Pons (tissue), 1 donor: ENCODE results near the gene ALDH3A1.

Source experiments
- DNase-seq: peaks from one replicate; pipeline ENCODE4 v3.0.0-alpha.2; 2016; ENCODE audit warnings: low spot score

ALDH3A1 gene

GRCh38 chr17:19759568-19760549 is 11.8 kb upstream of the ALDH3A1 start:
- no peak for DNase-seq

DNA sequence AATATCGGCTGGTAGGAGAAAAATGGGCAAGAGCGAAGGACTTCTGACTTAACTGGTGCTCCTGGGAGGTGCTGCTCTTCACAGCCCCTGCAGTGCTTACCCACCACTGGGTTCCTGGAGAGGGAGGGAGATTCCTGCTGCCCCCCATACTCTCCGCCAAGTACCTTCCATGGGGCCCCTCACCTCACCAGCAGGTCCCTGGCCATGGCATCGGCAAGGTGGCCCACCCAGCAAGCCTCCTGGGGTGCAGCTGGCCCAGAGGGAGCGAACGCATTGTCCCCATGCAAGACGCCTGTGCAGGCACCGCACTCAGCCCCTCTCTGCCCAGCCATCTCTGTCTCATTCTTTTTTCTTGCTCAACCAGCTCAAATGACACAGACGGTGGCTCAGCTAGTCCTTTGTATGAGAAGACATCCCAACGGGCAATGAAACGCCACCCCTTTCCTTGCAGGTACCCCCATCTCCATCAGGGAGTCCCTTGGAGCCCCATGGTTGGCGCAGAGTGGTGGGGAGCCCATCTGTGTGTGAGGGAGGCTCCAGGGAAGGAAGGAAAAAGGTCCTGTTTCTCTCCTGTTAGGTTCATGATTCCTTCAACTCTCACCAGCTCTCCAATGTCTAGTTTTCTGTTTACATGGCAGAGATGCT is 9.6 kb upstream of the ALDH3A1 start:
- no peak for DNase-seq

- DNase-seq = no peak
Observed at GRCh38 chr17:19756546-19756945, 8.4 kb upstream of the ALDH3A1 start.

DNA sequence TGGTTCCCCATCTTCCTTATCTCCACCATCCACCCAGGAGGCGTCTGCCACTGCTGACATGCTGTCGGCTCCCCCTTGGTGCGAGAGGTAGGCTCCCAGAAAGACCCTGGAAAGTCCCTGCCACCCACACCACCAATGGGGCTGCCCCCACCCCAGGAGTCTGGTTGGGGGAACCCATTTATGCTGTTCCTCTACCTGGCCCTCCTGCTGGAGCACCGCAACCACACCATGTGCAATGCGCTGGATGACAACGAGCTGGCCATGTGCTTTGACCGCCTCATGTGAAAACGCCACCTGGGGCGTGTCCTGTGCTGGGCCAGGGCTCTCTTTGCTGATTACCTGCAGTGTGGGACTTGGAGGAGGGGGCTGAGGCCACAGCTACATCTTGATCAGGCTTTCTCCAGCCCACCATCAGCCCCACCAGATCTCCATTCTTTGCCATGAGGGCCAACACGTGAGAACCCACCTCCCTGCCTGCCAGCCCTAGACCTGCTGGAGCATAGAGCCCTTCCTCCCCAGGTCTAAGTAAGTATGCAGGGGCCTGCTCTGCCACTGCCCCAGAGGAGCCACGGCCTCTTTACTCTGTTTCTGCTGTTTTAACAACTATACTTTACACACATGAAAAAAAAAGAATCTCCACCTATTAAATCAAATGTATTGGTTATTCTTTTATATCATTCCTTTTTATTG is 7.9 kb upstream of the ALDH3A1 start:
- no peak for DNase-seq

DNA sequence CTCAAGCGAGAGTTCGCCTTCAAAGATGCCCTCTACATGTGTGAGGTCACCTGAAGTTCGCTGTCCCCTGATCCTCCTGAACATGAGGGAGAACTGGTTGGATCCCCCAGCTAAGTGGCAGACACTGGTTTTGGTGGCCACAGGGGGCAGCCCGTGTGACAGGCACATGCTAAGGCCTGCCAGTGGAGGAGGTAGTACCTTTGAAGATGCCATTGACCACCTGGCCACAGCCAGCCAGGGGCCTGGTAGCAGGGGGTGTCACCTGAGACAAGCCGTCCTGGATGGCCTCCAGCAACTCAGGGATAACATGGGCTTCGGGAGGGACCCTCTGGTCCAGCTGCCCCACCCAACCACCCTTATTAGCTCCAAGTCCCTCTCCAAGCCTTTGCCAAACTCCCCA is 7.3 kb upstream of the ALDH3A1 start:
- no peak for DNase-seq

GRCh38 chr17:19753661-19754463 is 5.8 kb upstream of the ALDH3A1 start:
- peak; percentile 79 for DNase-seq

GRCh38 chr17:19753051-19753509 is 5.0 kb upstream of the ALDH3A1 start:
- DNase-seq = peak; percentile 60

- DNase-seq = peak; percentile 26
Observed at GRCh38 chr17:19752216-19753050, 4.3 kb upstream of the ALDH3A1 start.

DNA sequence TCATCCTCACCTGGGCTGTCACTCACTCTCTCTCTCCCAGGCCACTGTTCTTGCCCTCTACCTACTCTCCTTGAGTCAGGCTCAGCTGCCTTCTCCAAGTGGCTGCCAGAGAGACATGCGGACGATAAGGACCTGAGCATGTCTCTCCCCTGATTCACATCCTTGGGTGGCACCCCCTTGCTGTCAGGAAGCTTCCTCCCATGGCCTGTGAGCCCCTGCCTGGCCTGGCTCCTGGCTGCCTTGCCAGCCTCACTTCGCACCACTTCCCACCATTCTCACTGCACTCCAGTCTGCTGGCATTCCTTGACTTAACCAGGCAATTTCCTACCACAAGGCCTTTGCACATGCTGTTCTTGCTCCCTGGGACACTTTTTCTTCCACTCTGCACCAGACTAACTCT is 2.7 kb upstream of the ALDH3A1 start:
- no peak for DNase-seq

DNA sequence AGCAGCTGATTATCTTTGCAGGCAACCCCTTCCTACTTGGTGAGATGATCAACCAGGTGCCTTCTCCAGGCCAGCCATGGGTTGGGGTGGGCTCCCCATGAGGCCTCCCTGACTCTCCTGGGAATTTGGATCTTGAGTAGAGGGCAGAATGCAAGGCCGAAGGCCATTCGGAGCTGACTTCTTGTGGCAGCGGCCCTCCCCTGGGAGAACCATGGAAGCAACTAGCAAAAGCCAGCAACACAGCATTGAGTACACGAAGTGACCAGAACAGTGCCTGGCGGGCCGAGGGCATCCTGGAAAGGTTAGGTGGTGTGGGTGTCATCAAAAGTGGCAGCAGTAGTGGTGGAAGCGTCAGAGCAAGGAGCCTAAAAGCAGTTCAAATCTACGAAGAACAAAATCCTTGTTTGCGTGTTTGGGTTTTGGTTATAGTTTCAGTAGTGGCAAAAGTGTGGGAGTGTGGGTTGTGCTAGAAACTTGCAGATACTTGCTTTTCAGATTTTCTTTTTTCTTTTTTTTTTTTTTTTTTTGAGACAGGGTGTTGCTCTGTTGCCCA is 2.0 kb upstream of the ALDH3A1 start:
- no peak for DNase-seq

DNA sequence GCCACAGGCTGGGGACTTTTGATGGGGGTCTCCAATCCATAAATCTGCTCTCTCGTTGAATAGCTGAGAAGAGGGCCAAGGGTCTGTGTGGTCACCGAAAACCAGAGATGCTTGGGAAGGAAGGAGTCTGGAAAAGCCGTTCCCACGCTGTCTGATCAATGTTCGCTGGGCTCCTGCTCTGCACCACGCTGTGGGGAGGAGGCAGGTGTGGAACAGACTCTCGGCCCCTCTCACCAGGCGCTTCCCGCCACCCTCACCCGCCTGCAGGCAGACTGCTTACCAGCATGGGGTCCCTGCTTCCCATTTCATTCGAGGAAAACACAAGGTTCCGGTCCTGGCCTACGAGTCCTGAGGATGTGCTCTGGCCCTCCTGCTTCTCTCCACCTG is 702 bp upstream of the ALDH3A1 start:
- DNase-seq = no peak

DNA sequence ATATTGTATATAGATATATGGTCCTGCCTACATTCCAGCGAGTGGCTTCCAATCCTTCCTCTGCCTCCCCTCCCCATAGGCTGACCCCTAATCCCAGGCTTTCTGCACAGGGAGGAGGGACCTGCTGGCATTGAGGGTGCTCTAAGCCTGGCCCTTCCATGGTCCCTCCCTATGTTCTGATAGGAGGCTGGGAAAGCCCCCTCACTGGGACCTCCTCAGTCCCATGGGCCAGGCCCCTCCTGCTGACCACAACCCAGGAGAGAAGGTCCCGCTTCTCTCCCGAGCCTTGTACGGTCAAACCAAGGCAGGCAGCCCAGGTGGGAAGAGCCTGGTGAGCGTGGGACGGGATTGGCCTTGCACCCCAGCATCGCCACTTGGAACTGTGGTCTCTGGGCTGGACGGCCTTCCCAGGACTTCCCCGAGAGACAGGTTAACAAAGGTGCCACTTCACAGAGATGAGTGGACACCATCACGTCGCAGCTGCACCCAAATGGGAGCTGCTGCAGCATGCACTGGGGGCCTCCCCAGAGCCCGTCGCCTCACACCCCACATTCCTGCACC is 859 bp downstream of the ALDH3A1 start:
- no peak for DNase-seq

GRCh38 chr17:19746517-19746916 is 1.6 kb downstream of the ALDH3A1 start:
- DNase-seq = no peak

DNA sequence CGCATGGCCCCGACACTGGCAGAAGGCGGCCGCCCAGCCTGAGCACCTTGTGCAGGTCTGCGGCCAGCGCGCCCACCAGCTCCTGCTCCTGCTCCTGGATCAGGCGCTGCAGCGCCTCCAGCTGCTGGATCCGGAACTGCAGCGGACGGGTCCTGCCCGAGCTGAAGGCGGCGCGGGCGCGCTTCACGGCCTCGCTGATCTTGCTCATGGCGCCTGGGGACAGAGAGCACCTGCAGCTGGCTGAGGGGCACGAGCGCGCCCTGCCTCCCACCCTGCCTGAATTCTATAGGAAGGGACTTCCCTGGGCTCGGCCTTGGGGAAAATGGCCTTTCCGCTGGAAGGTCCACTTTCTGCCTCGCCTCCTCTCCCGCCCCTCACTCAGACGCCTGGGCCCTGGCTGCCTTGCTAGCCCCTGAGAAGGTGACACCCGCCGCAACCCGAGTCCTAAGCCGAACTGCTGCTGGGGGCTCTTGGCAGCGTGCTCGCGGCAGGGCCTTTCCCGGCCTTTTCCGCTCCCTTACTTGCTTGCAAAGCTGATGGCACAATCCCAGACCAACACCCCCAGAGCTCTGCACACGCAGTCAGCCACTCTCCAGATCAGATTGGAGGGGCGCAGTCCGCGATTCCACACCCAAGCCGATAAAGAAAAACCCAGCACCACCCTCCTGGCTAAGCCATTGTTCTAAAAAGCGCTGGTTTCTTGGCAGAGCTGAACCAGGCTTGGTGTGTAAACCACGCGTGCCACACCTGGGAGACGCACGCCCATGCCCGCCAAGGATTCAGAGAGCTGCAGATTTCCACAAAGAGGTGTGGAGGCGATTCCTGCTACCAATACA is 3.0 kb downstream of the ALDH3A1 start:
- DNase-seq = peak; percentile 80

DNA sequence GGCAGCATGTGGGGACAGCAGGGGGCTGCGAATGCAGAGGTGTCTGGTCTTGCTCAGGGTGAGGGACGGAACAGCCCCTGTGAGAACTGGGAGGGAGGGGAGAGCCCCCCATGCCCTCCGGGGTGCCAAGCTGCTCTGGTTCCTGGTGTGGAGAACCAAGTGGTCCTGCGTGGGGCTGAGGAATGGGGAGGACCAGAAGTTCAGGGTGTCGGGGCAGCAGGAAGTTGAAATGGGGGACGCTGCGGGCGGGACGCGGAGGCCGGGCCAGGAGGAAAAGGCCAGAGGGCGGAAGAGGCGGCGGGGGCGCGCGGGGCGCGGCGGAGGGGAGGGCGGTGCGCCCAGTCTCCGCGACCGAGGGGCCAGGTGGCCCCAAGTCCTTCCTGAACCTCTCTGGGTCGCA is 3.6 kb downstream of the ALDH3A1 start:
- no peak for DNase-seq

DNA sequence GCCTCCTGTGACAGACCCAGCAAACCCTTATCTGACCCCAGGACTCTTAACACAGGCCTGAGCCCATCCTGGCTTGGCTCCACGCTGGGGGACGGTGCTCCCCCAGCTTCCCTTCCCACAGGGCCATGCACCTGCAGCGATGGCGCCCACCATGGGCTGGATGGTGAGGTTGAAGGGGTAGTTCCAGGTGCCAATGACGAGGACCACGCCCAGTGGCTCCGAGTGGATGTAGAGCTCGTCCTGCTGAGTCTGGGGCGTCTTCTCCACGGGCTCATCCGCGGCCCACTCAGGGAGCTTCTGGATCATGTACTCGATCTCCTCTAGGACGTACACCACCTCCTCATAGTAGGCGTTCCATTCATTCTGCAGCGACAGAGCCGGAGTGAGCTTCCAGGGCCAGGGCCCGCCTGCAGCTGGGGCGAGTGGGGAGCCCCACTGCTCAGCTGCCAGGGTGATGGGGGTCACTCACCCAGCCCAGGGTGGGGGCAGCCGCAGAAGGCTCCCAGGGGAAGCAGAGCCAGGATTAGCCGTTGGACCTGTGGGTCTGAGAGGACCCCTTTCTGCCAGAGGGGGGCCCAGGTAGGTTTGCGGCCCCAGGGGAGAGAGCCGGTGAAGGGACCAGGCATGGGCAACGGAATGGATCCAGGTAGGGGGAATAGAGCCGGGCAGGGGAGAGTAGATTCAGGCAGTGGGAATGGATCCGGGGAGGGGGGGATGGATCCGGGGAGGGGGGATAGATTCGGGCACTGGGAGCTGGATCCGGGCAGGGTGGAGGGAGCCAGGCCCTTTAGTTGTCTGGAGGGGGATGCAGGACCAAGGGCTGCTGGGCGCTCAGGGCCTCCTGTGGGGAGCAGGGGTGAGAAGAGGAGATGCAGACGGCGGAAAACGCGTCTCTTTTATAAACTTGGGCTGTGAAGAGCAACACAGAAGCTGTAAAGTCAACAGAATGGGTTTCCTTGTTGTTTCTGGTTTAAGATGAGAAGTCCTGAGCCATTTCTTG is 4.7 kb downstream of the ALDH3A1 start:
- DNase-seq = no peak

GRCh38 chr17:19742495-19742894 is 5.6 kb downstream of the ALDH3A1 start:
- no peak for DNase-seq

DNA sequence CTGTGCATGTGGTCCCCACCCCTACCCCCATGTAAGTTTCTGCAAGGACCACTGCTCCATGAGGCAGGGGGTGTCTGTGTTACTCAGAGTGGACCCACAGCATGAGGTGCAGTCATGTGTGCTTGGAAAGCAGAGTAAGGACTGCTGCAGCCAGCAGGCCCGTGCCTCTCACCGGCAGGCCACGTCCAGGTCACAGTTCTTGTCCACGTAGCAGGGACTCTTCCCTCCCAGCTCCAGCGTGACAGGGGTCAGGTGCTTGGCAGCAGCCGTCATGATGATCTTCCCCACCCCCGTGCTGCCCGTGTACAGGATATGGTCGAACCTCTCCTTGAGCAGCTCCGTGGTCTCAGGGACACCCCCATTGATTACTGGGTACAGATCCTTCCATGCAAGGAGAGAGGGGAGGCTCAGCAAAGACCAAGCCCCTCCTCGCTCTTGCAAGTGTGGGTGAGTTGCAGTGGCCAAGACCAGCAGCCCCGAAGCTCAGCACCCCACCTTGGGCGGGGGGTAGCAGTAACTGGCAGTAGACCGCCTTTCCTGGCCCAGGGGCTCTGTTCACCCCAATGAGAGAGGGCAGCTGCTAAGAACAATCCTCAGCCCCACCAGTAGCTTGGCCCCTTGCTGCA is 6.2 kb downstream of the ALDH3A1 start:
- no peak for DNase-seq
